IgD-negative memory B cell (primary cell): ENCODE data around the gene AFF3. TPM values are rescaled to one million over a fixed set of nuclear protein-coding genes. Genes with fewer than 3 reads are reported as not detected.
"Not testable (repeated sequence)": the region's sequence is repeated elsewhere in the genome, so short reads cannot be mapped to it uniquely, and the experiment has no call there.

ENCODE experiments used
- H3K27ac Mint-ChIP-seq, 3 donors: one replicate each; pipeline ENCODE4 v1.8.0; 2020 to 2022; ENCODE audit warnings: mild to moderate bottlenecking in 3 of 3, mixed read lengths in 3 of 3, moderate library complexity in 1 of 3
- H3K27me3 Mint-ChIP-seq: one replicate; pipeline ENCODE4 v1.8.0; 2021; ENCODE audit warnings: mixed read lengths
- H3K36me3 Mint-ChIP-seq: one replicate; pipeline ENCODE4 v1.8.0; 2020; ENCODE audit warnings: mild to moderate bottlenecking, mixed read lengths
- H3K4me1 Mint-ChIP-seq, 3 donors: one replicate each; pipeline ENCODE4 v1.8.0; 2020 to 2022; ENCODE audit warnings: mixed read lengths in 3 of 3, mild to moderate bottlenecking in 1 of 3
- H3K4me3 Mint-ChIP-seq, 4 donors: one replicate each; pipeline ENCODE4 v1.8.0; 2020 to 2022; ENCODE audit warnings: mild to moderate bottlenecking in 4 of 4, mixed read lengths in 4 of 4, moderate library complexity in 3 of 4
- H3K9me3 Mint-ChIP-seq, 3 donors: one replicate each; pipeline ENCODE4 v1.8.0; 2020 to 2021; ENCODE audit warnings: mixed read lengths in 3 of 3, mild to moderate bottlenecking in 1 of 3
- polyA plus RNA-seq: library from polyadenylated mRNA; unstranded; fragments of 300-500 nt; fragmentation: Illumina TruSeq; gene quantifications from one replicate; pipeline ENCODE4 v1.2.3, GENCODE V29; 2021

The AFF3 gene
- polyA plus RNA-seq, 1 donor from 2014 or later: 85.9 TPM

DNA sequence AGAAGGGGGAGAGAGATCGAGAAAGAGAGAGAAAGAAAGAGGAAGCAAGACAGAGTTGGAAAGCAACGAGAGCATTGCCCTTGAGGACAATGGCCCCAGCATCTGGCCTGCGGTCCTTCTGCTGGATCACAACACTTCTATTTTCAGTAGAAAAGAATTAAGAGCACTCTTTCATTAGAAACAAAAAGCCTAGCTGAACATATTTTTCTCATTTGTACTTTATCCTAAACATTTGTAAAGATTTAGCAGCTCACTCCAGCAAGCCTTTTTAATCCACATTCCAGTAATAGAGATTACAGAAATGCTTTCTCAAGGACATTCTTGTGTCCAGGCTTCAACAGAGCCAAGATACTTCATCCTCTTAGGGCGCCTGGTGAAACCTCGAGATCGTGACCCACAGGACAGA is 31.6 kb upstream of the AFF3 start:
- Mint-ChIP-seq H3K27ac (no peak overlapping the region), H3K4me1 (peaks cover 13 to 22% (median 14%) of the 10 kb centered on the region in 3 donors), H3K27me3 (no peaks in the 10 kb centered on the region), H3K4me3 (peak overlapping the region in 2 of 4 donors; percentile 32 to 56), H3K36me3 (no peaks in the 10 kb centered on the region), H3K9me3 (no peaks in the 10 kb centered on the region)

DNA sequence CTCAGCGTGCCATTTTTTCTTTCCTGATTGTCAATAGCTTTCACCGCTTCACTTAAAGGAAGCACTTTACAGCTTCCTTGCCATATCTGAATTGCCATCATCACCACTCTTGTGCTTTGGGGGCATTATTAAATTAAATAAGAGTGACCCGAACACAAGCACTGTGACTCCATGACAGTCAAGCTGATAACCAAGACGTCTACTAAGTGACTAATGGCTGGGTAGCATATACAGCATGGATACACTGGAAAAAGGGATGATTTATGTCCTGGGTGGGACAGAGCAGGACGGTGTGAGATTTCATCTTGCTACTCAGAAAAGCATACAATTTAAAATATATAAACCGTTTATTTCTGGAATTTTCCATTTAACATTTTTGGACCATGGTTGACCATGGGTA is 24.3 kb upstream of the AFF3 start:
- Mint-ChIP-seq H3K9me3 (peaks cover 0 to 2% (median 0%) of the 10 kb centered on the region in 3 donors), H3K4me3 (no peak overlapping the region), H3K4me1 (peaks cover 0 to 1% (median 0%) of the 10 kb centered on the region in 3 donors), H3K27me3 (no peaks in the 10 kb centered on the region), H3K36me3 (no peaks in the 10 kb centered on the region), H3K27ac (no peak overlapping the region)

DNA sequence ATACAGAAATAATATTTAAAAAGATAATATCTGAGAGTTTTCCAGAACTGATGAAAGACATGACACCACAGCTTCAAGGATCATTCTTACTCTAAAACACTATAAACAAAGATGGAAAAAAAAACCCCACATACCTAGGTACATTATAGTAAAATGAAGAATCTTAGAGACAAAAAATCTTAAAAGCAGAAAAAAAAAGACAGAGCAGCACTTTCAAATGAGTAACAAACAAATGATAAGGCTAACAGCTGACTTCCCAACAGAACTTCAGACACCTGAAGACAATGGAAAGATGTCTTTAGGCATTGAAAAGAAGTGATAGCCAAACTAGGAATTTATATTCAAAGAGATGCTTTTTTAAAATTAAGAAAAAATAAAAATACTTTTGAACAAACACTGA is 21.2 kb upstream of the AFF3 start:
- Mint-ChIP-seq H3K4me1 (peaks cover 0 to 1% (median 0%) of the 10 kb centered on the region in 3 donors), H3K9me3 (peaks cover 0 to 2% (median 0%) of the 10 kb centered on the region in 3 donors), H3K27ac (peak overlapping the region in 1 of 3 donors; percentile 63)

DNA sequence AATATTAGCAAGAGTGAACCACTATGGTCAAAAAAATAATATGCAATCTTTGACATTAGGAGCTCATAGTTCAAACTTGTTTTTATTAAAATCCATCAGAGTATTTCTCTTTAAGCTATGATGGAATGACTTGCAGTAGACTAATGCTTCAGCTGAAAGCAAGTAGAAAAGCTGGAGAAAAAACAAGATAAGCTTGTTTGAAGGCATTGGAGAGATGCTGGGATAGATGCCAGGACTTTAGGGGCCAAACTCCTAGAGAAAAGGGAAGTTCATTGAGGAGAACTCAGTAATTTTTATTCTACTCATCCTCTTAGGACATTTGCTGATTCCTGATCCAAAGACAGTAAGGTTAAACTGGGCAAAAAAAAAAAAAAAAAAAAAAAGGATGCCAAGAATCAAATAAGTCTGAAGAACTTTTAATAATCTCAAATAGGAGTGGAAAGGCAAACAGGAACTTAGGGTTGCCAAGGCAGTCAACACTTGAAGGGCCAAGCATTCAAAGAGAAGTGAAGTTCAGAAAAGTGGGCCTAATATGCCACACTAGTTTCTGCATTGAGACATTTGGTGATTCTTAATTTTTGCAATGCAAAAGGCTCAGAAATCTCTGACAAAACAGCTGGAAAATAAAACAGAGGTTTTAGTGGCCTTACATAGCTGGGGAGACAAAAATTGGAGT is 19.7 kb upstream of the AFF3 start:
- H3K9me3 Mint-ChIP-seq: peaks cover 0 to 2% (median 0%) of the 10 kb centered on the region in 3 donors
- H3K27ac Mint-ChIP-seq: no peak overlapping the region
- H3K36me3 Mint-ChIP-seq: peaks cover 1% of the 10 kb centered on the region
- no peaks in the 10 kb centered on the region for H3K4me1 Mint-ChIP-seq
- no peaks in the 10 kb centered on the region for H3K27me3 Mint-ChIP-seq
- H3K4me3 Mint-ChIP-seq: no peak overlapping the region

More for the DNA sequence above, 21.2 kb upstream of the AFF3 start:
- no peak overlapping the region for H3K4me3 Mint-ChIP-seq
- H3K36me3 Mint-ChIP-seq: peaks cover 1% of the 10 kb centered on the region
- H3K27me3 Mint-ChIP-seq: no peaks in the 10 kb centered on the region

DNA sequence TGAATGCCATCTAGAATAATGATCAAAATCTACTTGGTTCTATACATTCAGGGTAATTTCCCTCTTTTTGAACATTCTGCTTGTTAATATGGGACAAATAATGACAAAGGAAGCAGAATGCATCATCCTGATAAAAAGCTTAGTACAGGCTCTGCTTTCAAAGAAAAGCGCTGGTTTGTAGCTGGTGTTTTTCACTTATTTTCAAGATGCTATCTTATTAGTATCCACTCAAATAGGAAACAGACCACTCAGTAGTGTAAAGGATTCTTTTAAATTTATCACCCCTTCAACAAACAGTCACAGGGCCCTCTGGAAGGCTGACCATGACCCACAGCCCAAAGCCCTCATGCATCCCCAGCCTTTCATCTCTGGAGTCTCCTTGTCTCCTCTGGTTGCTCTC is 18.0 kb upstream of the AFF3 start:
- H3K4me1 Mint-ChIP-seq: no peaks in the 10 kb centered on the region
- H3K4me3 Mint-ChIP-seq: no peak overlapping the region
- H3K9me3 Mint-ChIP-seq: peaks cover 0 to 2% (median 0%) of the 10 kb centered on the region in 3 donors
- peaks cover 1% of the 10 kb centered on the region for H3K36me3 Mint-ChIP-seq
- no peaks in the 10 kb centered on the region for H3K27me3 Mint-ChIP-seq
- no peak overlapping the region for H3K27ac Mint-ChIP-seq

DNA sequence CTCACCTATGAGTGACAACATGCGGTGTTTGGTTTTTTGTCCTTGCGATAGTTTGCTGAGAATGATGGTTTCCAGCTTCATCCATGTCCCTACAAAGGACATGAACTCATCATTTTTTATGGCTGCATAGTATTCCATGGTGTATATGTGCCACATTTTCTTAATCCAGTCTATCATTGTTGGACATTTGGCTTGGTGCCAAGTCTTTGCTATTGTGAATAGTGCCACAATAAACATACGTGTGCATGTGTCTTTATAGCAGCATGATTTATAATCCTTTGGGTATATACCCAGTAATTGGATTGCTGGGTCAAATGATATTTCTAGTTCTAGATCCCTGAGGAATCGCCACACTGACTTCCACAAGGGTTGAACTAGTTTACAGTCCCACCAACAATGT is 9.4 kb upstream of the AFF3 start:
- not testable (repeated sequence) for H3K36me3 Mint-ChIP-seq, H3K4me3 Mint-ChIP-seq, H3K27ac Mint-ChIP-seq, H3K27me3 Mint-ChIP-seq, H3K9me3 Mint-ChIP-seq, H3K4me1 Mint-ChIP-seq

DNA sequence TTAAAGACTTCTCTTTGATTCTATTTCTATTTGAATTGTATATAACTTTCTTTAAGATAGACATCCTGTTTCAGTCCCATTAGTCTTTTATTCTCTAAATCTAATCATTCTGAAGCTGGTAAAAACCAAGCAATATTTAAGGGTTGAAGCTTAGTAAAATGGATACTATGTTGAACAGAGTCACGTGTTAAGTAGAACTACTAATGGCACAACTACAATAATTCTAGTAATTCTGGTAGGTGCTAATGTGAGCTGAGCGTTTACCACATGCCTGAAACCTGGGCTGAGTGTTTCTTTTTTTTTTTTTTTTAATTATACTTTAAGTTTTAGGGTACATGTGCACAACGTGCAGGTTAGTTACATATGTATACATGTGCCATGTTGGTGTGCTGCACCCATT is 8.9 kb upstream of the AFF3 start:
- Mint-ChIP-seq H3K27me3 (no peaks in the 10 kb centered on the region), H3K36me3 (peaks cover 2% of the 10 kb centered on the region), H3K9me3 (peaks cover 0 to 3% (median 0%) of the 10 kb centered on the region in 3 donors)

DNA sequence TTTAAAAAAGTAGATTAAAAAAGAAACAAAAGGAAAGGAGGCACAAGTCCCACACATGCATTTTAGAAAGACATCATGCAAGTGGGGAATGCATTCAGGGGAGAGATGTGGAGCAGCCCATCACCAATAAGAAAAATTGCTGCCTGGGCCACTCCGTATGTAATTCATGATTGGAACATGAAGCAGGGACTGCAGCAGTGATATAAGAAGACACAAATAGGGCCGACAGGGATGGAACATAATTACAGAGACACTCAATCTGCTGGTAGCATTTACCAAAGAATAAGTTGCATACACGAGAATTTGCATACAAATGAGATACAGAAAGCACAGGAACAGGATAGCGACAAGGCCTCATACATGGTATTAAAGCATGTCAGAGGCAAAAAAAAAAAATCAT is 6.5 kb upstream of the AFF3 start:
- Mint-ChIP-seq H3K9me3 (peaks cover 0 to 3% (median 0%) of the 10 kb centered on the region in 3 donors), H3K4me1 (peaks cover 11 to 18% (median 16%) of the 10 kb centered on the region in 3 donors), H3K27me3 (no peaks in the 10 kb centered on the region), H3K36me3 (peaks cover 2% of the 10 kb centered on the region), H3K4me3 (no peak overlapping the region), H3K27ac (no peak overlapping the region)

More for the DNA sequence above, 8.9 kb upstream of the AFF3 start:
- peaks cover 0 to 6% (median 6%) of the 10 kb centered on the region in 3 donors for H3K4me1 Mint-ChIP-seq
- H3K27ac Mint-ChIP-seq: no peak overlapping the region
- no peak overlapping the region for H3K4me3 Mint-ChIP-seq

DNA sequence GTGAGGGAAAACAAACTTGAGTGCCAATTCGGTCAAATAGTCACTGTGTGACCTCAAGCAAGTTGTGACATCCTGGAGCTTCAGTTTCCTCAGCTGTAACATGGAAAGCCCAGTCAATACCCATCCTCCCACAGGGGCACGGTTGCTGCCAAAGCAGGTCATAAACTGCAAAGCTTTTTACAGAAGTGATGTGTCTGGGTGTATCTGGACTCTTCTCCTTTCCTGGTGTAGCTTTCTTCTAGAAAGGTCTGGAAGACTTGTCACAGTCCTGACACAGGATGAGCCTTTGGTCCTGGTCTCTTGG is 4.2 kb upstream of the AFF3 start:
- Mint-ChIP-seq H3K4me1 (peaks cover 18 to 32% (median 24%) of the 10 kb centered on the region in 3 donors), H3K36me3 (peaks cover 2% of the 10 kb centered on the region), H3K9me3 (no peaks in the 10 kb centered on the region), H3K27me3 (no peaks in the 10 kb centered on the region), H3K4me3 (peak overlapping the region in 1 of 4 donors; percentile 8), H3K27ac (no peak overlapping the region)

DNA sequence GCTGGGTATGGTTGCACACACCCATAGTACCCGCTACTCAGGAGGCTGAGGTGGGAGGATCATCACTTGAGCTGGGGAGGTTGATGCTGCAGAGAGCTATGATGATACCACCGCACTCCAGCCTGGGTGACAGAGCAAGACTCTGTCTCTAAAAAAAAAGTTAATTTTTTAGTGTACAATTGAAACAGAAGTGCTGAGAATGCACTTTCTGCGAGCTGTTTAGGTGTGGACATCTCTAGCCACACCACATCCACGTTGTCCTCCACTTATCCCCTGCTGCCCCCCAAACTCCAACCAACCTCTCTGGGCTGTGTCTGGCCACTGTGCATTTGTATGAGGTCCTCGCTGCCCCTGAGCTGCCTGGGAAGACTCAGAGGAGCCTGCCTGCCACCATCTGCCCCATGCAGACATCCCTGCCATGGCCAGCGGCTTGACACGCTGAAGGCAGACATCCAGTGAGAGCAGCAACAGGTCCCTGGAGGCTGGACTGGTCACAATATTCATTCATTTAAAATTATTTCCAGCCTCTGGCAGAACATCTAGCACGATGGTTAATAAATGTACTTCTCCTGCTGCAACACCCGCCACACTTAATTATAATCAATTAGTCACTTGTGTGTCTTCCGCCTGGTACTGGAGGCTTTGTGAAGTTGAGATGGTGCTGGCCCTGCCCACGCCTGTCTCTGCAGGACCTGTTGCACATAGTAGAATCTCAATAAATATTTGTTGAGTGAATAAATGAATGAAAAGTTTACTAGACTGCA is 3.7 kb upstream of the AFF3 start:
- Mint-ChIP-seq H3K36me3 (peaks cover 2% of the 10 kb centered on the region), H3K9me3 (no peaks in the 10 kb centered on the region), H3K27ac (no peak overlapping the region), H3K4me3 (peak overlapping the region in 1 of 4 donors; percentile 8), H3K27me3 (no peaks in the 10 kb centered on the region), H3K4me1 (peaks cover 18 to 32% (median 24%) of the 10 kb centered on the region in 3 donors)

DNA sequence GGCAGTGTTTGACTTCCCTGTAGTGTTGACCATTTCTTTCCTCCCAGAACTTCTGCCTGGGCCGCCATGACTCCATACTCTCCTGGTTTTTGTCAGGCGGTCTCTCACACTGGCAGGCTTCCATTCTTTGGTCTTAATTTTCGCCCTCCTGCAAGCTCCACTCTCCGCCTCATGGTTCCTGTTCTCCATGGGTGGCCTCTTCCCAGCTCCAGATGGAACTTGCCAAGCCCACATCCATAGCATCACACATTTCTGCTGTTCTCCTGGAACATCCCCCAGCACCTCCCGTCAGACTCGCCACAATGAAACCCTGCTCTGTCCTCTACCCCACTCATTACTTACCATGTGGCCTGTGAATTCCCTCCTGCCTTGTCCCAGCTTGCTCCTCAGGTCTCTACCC is 896 bp upstream of the AFF3 start:
- H3K9me3 Mint-ChIP-seq: no peaks in the 10 kb centered on the region
- H3K27ac Mint-ChIP-seq: peak overlapping the region; percentile 0 to 97 (median 53)
- H3K4me1 Mint-ChIP-seq: peaks cover 28 to 46% (median 33%) of the 10 kb centered on the region in 3 donors

DNA sequence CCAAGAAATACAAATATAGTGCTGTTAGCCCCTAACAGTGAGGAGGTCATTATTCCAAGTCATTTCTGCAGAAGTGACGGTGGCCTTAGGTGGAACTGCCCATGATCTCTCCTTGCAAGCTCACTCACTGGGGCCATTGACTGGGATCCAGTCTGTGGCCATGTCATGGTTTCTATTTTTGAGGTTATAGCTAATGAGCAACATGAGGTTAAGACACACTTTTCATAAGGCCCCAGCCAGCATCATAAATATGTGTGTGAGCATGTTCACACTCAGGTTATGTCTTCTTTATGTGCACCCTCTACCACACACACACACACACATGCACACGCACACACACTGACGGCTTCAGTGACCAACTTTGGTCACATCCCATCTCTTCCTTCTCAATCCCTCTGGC is 484 bp downstream of the AFF3 start:
- Mint-ChIP-seq H3K4me3 (peak overlapping the region; percentile 92 to 99 (median 95)), H3K4me1 (peaks cover 28 to 60% (median 46%) of the 10 kb centered on the region in 3 donors), H3K27ac (peak overlapping the region; percentile 53 to 97 (median 71)), H3K9me3 (no peaks in the 10 kb centered on the region), H3K27me3 (no peaks in the 10 kb centered on the region), H3K36me3 (peaks cover 5% of the 10 kb centered on the region)

More for the DNA sequence above, 896 bp upstream of the AFF3 start:
- peaks cover 5% of the 10 kb centered on the region for H3K36me3 Mint-ChIP-seq
- H3K27me3 Mint-ChIP-seq: no peaks in the 10 kb centered on the region
- H3K4me3 Mint-ChIP-seq: peak overlapping the region in 3 of 4 donors; percentile 48 to 96 (median 82)

DNA sequence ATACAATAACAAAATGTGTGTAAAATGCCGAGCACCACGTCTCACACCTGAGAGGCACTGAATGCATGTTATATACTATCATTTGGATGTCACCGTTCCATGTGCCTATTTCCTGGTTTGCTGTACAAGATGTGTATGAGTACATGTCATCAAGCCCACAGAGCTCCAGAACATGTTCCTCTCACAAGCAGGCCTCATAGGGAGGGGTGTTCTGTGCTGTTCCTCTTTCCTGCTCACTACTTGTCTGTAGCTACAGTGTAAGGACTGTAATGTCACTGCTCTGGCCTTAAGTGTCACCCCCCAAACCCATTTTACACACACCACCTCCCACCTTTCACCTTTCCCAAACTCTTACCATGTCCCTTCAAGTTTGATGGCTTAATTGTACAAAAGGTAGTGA is 1.8 kb downstream of the AFF3 start:
- H3K27ac Mint-ChIP-seq: peak overlapping the region; percentile 53 to 94 (median 71)
- H3K9me3 Mint-ChIP-seq: no peaks in the 10 kb centered on the region
- peaks cover 28 to 61% (median 47%) of the 10 kb centered on the region in 3 donors for H3K4me1 Mint-ChIP-seq
- peak overlapping the region; percentile 92 to 99 (median 95) for H3K4me3 Mint-ChIP-seq
- H3K36me3 Mint-ChIP-seq: peaks cover 3% of the 10 kb centered on the region
- H3K27me3 Mint-ChIP-seq: no peaks in the 10 kb centered on the region

DNA sequence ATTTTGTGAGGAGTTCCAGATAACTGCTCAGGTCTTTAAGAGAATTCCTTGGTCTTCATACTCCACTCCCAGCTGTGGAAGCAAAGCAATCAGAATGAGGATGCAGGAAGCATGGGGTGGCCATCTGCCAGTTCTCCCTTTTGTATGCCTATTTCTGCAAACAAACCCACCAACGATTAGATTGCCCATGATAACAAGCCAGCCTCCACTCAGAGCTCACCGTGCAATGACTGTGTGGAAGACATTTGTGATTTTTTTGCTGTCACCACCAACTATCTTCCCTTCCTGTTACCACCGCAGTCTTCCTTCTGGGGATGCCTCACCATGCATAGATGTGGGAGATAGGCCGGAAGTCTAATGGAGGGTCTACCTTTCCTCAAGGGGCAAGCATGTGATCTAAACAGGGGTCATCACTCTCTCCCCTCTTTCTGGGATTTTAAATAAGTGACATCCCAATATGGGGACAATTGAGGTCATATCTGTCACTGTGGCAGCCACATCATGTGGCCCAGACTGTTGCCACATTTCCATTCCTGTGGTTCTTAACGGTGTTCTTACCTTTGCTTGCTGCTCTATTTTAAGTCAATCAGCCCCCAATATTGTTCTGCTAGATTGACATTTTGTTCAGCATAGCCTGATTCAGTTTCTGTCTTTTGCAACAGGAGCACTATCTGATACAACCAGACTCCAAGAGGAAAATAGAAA is 4.4 kb downstream of the AFF3 start:
- peaks cover 11 to 43% (median 31%) of the 10 kb centered on the region in 3 donors for H3K4me1 Mint-ChIP-seq
- no peaks in the 10 kb centered on the region for H3K9me3 Mint-ChIP-seq
- peak overlapping the region in 1 of 3 donors; percentile 65 for H3K27ac Mint-ChIP-seq
- peak overlapping the region; percentile 26 to 96 (median 85) for H3K4me3 Mint-ChIP-seq
- H3K27me3 Mint-ChIP-seq: no peaks in the 10 kb centered on the region
- H3K36me3 Mint-ChIP-seq: peaks cover 6% of the 10 kb centered on the region

DNA sequence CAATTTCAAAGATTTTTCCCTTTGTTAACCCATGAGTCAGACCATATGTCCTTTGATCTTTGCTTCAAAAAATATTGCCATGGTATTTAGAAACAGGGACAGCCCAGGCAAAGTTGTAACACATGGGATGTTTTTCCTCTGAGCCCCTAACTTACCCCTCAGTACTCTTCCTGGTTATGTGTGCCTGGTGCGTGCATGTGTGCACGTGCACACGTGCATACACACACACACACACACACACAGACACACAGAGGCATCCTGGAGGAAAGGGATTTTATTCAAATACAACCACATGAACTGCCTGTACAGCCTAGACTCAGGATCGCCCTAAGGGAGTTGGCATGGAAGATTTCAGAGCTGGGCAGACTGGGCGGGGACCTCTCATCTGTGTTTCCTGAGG is 5.1 kb downstream of the AFF3 start:
- Mint-ChIP-seq H3K36me3 (peaks cover 6% of the 10 kb centered on the region), H3K4me3 (peak overlapping the region; percentile 26 to 96 (median 58)), H3K4me1 (peaks cover 11 to 38% (median 30%) of the 10 kb centered on the region in 3 donors), H3K27ac (no peak overlapping the region), H3K9me3 (no peaks in the 10 kb centered on the region), H3K27me3 (no peaks in the 10 kb centered on the region)
